ENCODE measurements around the gene EXD3. TPM values are rescaled to one million over a fixed set of nuclear protein-coding genes. Genes with fewer than 3 reads are reported as not detected.
"Not testable (repeated sequence)": the region's sequence is repeated elsewhere in the genome, so short reads cannot be mapped to it uniquely, and the experiment has no call there.

The EXD3 gene
- total RNA-seq, 4 donors from 2014 or later, result 8.3 to 22.3 (median 14.2) TPM

GRCh38 chr9:137452006-137452760 lies 29.2 kb upstream of the EXD3 start:
- TF ChIP-seq EP300 (IDR thresholded peaks at IDR 0.05), result no peak
- TF ChIP-seq POLR2A (IDR thresholded peaks at IDR 0.05; ENCODE audit: low read depth), result no peak
- TF ChIP-seq CTCF (IDR thresholded peaks at IDR 0.05), result no peak
- TF ChIP-seq POLR2AphosphoS5 (IDR thresholded peaks at IDR 0.05), result no peak
- no peak for DNase-seq (ENCODE audit: extremely low spot score)
- intact Hi-C loops (cut with DNase I), result no loop called here

GRCh38 chr9:137451264-137452005 lies 28.5 kb upstream of the EXD3 start:
- H3K4me3 ChIP-seq; H3K9me3 ChIP-seq; H3K27ac ChIP-seq (replicated peaks in 1 of 4); H3K27me3 ChIP-seq; intact Hi-C loops (cut with DNase I); DNase-seq (ENCODE audit: extremely low spot score): not testable (repeated sequence)
- Histone ChIP-seq H3K4me1 (peaks cover 14 to 30% (median 28%) of the 10 kb centered on the region in 4 donors), H3K36me3 (peaks cover 6 to 50% (median 45%) of the 10 kb centered on the region in 4 donors)
- 91% methylated on average over 7 of the region's 31 CpGs for WGBS

More at GRCh38 chr9:137452006-137452760, 29.2 kb upstream of the EXD3 start:
- Histone ChIP-seq H3K9me3 (no peaks in the 10 kb centered on the region), H3K27ac (replicated peaks in 1 of 4) (no peak overlapping the region), H3K36me3 (peaks cover 6 to 55% (median 51%) of the 10 kb centered on the region in 4 donors), H3K27me3 (no peaks in the 10 kb centered on the region), H3K4me3 (no peak overlapping the region), H3K4me1 (peaks cover 14 to 37% (median 36%) of the 10 kb centered on the region in 4 donors)
- WGBS, result 91% methylated on average over 13 of the region's 17 CpGs

GRCh38 chr9:137450539-137451222 lies 27.7 kb upstream of the EXD3 start:
- DNase-seq (ENCODE audit: extremely low spot score), result not testable (repeated sequence)
- 81% methylated on average over 22 of the region's 24 CpGs for WGBS

GRCh38 chr9:137449931-137450538 lies 27.1 kb upstream of the EXD3 start:
- intact Hi-C loops (cut with DNase I), result no loop called here

More at GRCh38 chr9:137450539-137451222, 27.7 kb upstream of the EXD3 start:
- H3K4me3 ChIP-seq; H3K9me3 ChIP-seq; H3K27ac ChIP-seq (replicated peaks in 1 of 4); intact Hi-C loops (cut with DNase I); H3K27me3 ChIP-seq: not testable (repeated sequence)
- Histone ChIP-seq H3K4me1 (peaks cover 14 to 29% (median 26%) of the 10 kb centered on the region in 4 donors), H3K36me3 (peaks cover 6 to 43% (median 39%) of the 10 kb centered on the region in 4 donors)

More at GRCh38 chr9:137449931-137450538, 27.1 kb upstream of the EXD3 start:
- H3K27ac ChIP-seq (replicated peaks in 1 of 4), result no peak overlapping the region
- peaks cover 0 to 10% (median 0%) of the 10 kb centered on the region in 4 donors for H3K27me3 ChIP-seq
- no peak for DNase-seq (ENCODE audit: extremely low spot score)
- 83% methylated on average over 16 of the region's 18 CpGs for WGBS
- peaks cover 10 to 29% (median 23%) of the 10 kb centered on the region in 4 donors for H3K4me1 ChIP-seq
- TF ChIP-seq POLR2AphosphoS5 (IDR thresholded peaks at IDR 0.05) (no peak), POLR2A (IDR thresholded peaks at IDR 0.05; ENCODE audit: low read depth) (no peak), EP300 (IDR thresholded peaks at IDR 0.05) (no peak), CTCF (IDR thresholded peaks at IDR 0.05) (no peak)
- H3K36me3 ChIP-seq, result peaks cover 6 to 38% (median 33%) of the 10 kb centered on the region in 4 donors
- no peak overlapping the region for H3K4me3 ChIP-seq
- H3K9me3 ChIP-seq, result no peaks in the 10 kb centered on the region

All from esophagus muscularis mucosa (tissue), 4 donors.